ENCODE measurements around the gene BRD2.

Gene BRD2

GRCh38 chr6:32949113-32949512 is 19.3 kb upstream of the BRD2 start:
- DNase-seq (ENCODE audit: low read depth), result no peak

GRCh38 chr6:32950010-32950409 is 18.4 kb upstream of the BRD2 start:
- no peak for DNase-seq (ENCODE audit: low read depth)

- DNase-seq (ENCODE audit: low read depth), result no peak
These were observed 17.9 kb upstream of the BRD2 start for GRCh38 chr6:32950449-32950848.

GRCh38 chr6:32952817-32953739 is 15.3 kb upstream of the BRD2 start, which contains the start of gene HLA-DMA:
Gene HLA-DMA, minus strand, starts transcription at chr6:32953097. Its CDS starts 61 bp downstream, at chr6:32953036.
- DNase-seq (ENCODE audit: low read depth), result peak; percentile 67

- DNase-seq (ENCODE audit: low read depth), result no peak
These were observed 14.6 kb upstream of the BRD2 start for GRCh38 chr6:32953775-32954174.

- no peak for DNase-seq (ENCODE audit: low read depth)
These were observed 14.1 kb upstream of the BRD2 start for GRCh38 chr6:32954267-32954666.

GRCh38 chr6:32954986-32955802 is 13.2 kb upstream of the BRD2 start:
- no peak for DNase-seq (ENCODE audit: low read depth)

- no peak for DNase-seq (ENCODE audit: low read depth)
These were observed 12.2 kb upstream of the BRD2 start for GRCh38 chr6:32956176-32956575.

- DNase-seq (ENCODE audit: low read depth), result no peak
These were observed 7.8 kb upstream of the BRD2 start for GRCh38 chr6:32960563-32960962.

GRCh38 chr6:32962213-32962826 is 6.1 kb upstream of the BRD2 start:
- no peak for DNase-seq (ENCODE audit: low read depth)

- DNase-seq (ENCODE audit: low read depth), result no peak
These were observed 4.5 kb upstream of the BRD2 start for GRCh38 chr6:32963866-32964265.

- no peak for DNase-seq (ENCODE audit: low read depth)
These were observed 3.6 kb upstream of the BRD2 start for GRCh38 chr6:32964776-32965175.

GRCh38 chr6:32967151-32968091 is 973 bp upstream of the BRD2 start:
- no peak for DNase-seq (ENCODE audit: low read depth)

GRCh38 chr6:32968867-32969684 is 682 bp downstream of the BRD2 start:
- peak; percentile 43 for DNase-seq (ENCODE audit: low read depth)

GRCh38 chr6:32969685-32970412 is 1.5 kb downstream of the BRD2 start:
- DNase-seq (ENCODE audit: low read depth), result peak; percentile 40

GRCh38 chr6:32970413-32971241 is 2.2 kb downstream of the BRD2 start:
- DNase-seq (ENCODE audit: low read depth), result peak; percentile 60

GRCh38 chr6:32971242-32971580 is 2.8 kb downstream of the BRD2 start:
- DNase-seq (ENCODE audit: low read depth), result no peak

GRCh38 chr6:32971581-32972352 is 3.4 kb downstream of the BRD2 start:
- peak; percentile 100 for DNase-seq (ENCODE audit: low read depth)
